ENCODE results near the gene POU2AF1.
A peak's percentile ranks its signal among the peaks of the same experiment; 100 is the strongest.

Gene POU2AF1

GRCh38 chr11:111355956-111356659 is 23.0 kb downstream of the POU2AF1 start:
- Histone ChIP-seq H3K9ac (no peak overlapping the region), H3K9me3 (ENCODE audit: control insufficient read depth, low read length) (no peaks in the 10 kb centered on the region), H3K4me1 (no peaks in the 10 kb centered on the region), H3K27me3 (ENCODE audit: control insufficient read depth, insufficient read depth, low read length) (no peaks in the 10 kb centered on the region), H3K4me2 (ENCODE audit: low read length) (no peak overlapping the region), H2AFZ (peak overlapping the region; percentile 35), H3K79me2 (no peaks in the 10 kb centered on the region), H3K36me3 (ENCODE audit: control insufficient read depth, insufficient read depth, low read length) (no peaks in the 10 kb centered on the region), H3K27ac (no peak overlapping the region), H3K4me3 (ENCODE audit: low read depth, low read length) (no peak overlapping the region)
- TF ChIP-seq CTCF (IDR thresholded peaks at IDR 0.05) = no peak

- Histone ChIP-seq H3K27me3 (ENCODE audit: control insufficient read depth, insufficient read depth, low read length) (no peaks in the 10 kb centered on the region), H3K36me3 (ENCODE audit: control insufficient read depth, insufficient read depth, low read length) (no peaks in the 10 kb centered on the region), H3K4me2 (ENCODE audit: low read length) (no peak overlapping the region), H3K9ac (no peak overlapping the region), H3K79me2 (no peaks in the 10 kb centered on the region), H3K4me3 (ENCODE audit: low read depth, low read length) (no peak overlapping the region), H2AFZ (no peak overlapping the region), H3K27ac (no peak overlapping the region), H3K9me3 (ENCODE audit: control insufficient read depth, low read length) (no peaks in the 10 kb centered on the region), H3K4me1 (peaks cover 2% of the 10 kb centered on the region)
- no peak for TF ChIP-seq CTCF (IDR thresholded peaks at IDR 0.05)
These were observed 24.0 kb downstream of the POU2AF1 start for GRCh38 chr11:111355101-111355500.

- TF ChIP-seq CTCF (IDR thresholded peaks at IDR 0.05) = no peak
- Histone ChIP-seq H3K4me1 (peaks cover 2% of the 10 kb centered on the region), H3K4me2 (ENCODE audit: low read length) (no peak overlapping the region), H3K9ac (no peak overlapping the region), H3K9me3 (ENCODE audit: control insufficient read depth, low read length) (no peaks in the 10 kb centered on the region), H3K27ac (no peak overlapping the region), H3K4me3 (ENCODE audit: low read depth, low read length) (no peak overlapping the region), H3K79me2 (no peaks in the 10 kb centered on the region), H2AFZ (no peak overlapping the region), H3K36me3 (ENCODE audit: control insufficient read depth, insufficient read depth, low read length) (no peaks in the 10 kb centered on the region), H3K27me3 (ENCODE audit: control insufficient read depth, insufficient read depth, low read length) (no peaks in the 10 kb centered on the region)
These were observed 24.5 kb downstream of the POU2AF1 start for GRCh38 chr11:111354601-111354891.

GRCh38 chr11:111353776-111354600 is 25.1 kb downstream of the POU2AF1 start:
- no peak overlapping the region for H2AFZ ChIP-seq
- no peak overlapping the region for H3K9ac ChIP-seq
- no peaks in the 10 kb centered on the region for H3K36me3 ChIP-seq (ENCODE audit: control insufficient read depth, insufficient read depth, low read length)
- peaks cover 2% of the 10 kb centered on the region for H3K4me1 ChIP-seq
- no peak overlapping the region for H3K27ac ChIP-seq
- H3K4me2 ChIP-seq (ENCODE audit: low read length) = no peak overlapping the region
- no peak for TF ChIP-seq CTCF (IDR thresholded peaks at IDR 0.05)
- no peak overlapping the region for H3K4me3 ChIP-seq (ENCODE audit: low read depth, low read length)
- H3K79me2 ChIP-seq = no peaks in the 10 kb centered on the region
- H3K27me3 ChIP-seq (ENCODE audit: control insufficient read depth, insufficient read depth, low read length) = no peaks in the 10 kb centered on the region
- H3K9me3 ChIP-seq (ENCODE audit: control insufficient read depth, low read length) = no peaks in the 10 kb centered on the region
